ENCODE measurements around the gene ZFYVE28.

DNA sequence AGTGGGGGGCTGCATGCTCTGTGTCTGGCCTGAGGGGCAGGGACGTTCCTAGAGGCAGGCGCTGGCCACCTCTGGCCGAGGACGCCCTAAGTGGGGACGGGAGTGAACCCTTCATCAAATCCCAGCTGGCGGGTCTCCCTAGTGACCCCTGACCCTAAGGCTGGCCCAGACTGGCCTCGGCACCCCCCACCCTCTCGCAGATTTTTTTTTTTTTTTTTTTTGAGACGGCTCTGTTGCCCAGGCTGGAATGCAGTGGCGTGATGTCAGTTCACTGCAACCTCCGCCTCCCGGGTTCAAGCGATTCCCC is 155.5 kb downstream of the ZFYVE28 start:
- TF ChIP-seq POLR2A (IDR thresholded peaks at IDR 0.05): no peak
- TF ChIP-seq, protein P1, sequence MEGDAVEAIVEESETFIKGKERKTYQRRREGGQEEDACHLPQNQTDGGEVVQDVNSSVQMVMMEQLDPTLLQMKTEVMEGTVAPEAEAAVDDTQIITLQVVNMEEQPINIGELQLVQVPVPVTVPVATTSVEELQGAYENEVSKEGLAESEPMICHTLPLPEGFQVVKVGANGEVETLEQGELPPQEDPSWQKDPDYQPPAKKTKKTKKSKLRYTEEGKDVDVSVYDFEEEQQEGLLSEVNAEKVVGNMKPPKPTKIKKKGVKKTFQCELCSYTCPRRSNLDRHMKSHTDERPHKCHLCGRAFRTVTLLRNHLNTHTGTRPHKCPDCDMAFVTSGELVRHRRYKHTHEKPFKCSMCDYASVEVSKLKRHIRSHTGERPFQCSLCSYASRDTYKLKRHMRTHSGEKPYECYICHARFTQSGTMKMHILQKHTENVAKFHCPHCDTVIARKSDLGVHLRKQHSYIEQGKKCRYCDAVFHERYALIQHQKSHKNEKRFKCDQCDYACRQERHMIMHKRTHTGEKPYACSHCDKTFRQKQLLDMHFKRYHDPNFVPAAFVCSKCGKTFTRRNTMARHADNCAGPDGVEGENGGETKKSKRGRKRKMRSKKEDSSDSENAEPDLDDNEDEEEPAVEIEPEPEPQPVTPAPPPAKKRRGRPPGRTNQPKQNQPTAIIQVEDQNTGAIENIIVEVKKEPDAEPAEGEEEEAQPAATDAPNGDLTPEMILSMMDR (IDR thresholded peaks at IDR 0.05): no peak
